ENCODE results near the gene DYRK4. TPM values are rescaled to one million over a fixed set of nuclear protein-coding genes. Genes with fewer than 3 reads are reported as not detected.

The DYRK4 gene
- polyA plus RNA-seq, 3 donors, result 17.4 to 26.9 (median 22.4) TPM

- H3K9ac ChIP-seq (ENCODE audit: insufficient read depth, low read length, poor library complexity, severe bottlenecking), result no peak overlapping the region
These were observed 47.1 kb downstream of the DYRK4 start for GRCh38 chr12:4609071-4609470.

DNA sequence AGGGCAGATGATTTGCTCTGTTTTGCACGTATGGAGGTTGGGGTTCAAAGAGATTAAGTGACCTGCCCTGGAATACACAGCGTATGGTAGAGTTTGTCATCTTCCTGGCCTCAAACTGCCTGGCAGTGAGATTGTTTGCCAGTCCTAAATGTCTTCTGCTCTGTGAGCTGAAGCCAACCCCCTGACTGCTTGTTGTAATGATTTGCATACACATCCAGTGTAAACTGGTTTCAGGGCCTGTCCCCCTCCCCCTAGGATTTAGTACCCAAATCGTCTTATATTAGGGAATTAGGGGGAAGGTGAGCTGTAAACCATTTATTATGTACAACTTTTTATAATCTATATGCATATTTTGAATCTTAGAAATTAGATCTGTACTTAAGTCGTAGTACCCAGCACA lies 48.5 kb downstream of the DYRK4 start:
- Histone ChIP-seq H2AFZ (ENCODE audit: insufficient read depth, low read depth, low read length, poor library complexity, severe bottlenecking) (no peak overlapping the region), H3K9me3 (replicated peaks in 1 of 2; ENCODE audit: control insufficient read depth in 1 of 2, insufficient read depth in 1 of 2, low read length in 2 of 2) (no peaks in the 10 kb centered on the region), H4K20me1 (ENCODE audit: insufficient read depth, low read length) (no peaks in the 10 kb centered on the region), H3K27ac (ENCODE audit: low read depth in 1 of 2, low read length in 2 of 2) (no peak overlapping the region), H3K9ac (ENCODE audit: insufficient read depth, low read length, poor library complexity, severe bottlenecking) (no peak overlapping the region), H3K79me2 (ENCODE audit: insufficient read depth, low read length) (peaks cover 10% of the 10 kb centered on the region), H3K36me3 (replicated peaks in 1 of 2; ENCODE audit: control insufficient read depth in 1 of 2, insufficient read depth in 2 of 2, low read length in 2 of 2) (peaks cover 39 to 66% of the 10 kb centered on the region in 2 donors), H3K27me3 (ENCODE audit: control insufficient read depth in 2 of 2, insufficient read depth in 2 of 2, low read length in 2 of 2) (no peaks in the 10 kb centered on the region), H3K4me1 (ENCODE audit: control insufficient read depth in 1 of 2, insufficient read depth in 2 of 2, low read length in 2 of 2) (peaks cover 2 to 4% of the 10 kb centered on the region in 2 donors), H3K4me2 (replicated peaks; ENCODE audit: extremely low read depth, low read length, poor library complexity, severe bottlenecking) (no peak overlapping the region), H3K4me3 (replicated peaks in 1 of 3; ENCODE audit: low read depth in 2 of 3, low read length in 3 of 3) (no peak overlapping the region)
- Mint-ChIP-seq H3K27me3 (ENCODE audit: low read depth in 3 of 3) (no peaks in the 10 kb centered on the region), H3K4me3 (no peak overlapping the region), H3K9me3 (no peaks in the 10 kb centered on the region), H3K36me3 (peaks cover 52 to 59% of the 10 kb centered on the region in 2 donors), H3K4me1 (peaks cover 4% of the 10 kb centered on the region), H3K27ac (peak overlapping the region in 1 of 7 donors; percentile 33)
- intact Hi-C loops (cut with micrococcal nuclease), result no loop called here
- no peak for DNase-seq
- TF ChIP-seq, protein P1, sequence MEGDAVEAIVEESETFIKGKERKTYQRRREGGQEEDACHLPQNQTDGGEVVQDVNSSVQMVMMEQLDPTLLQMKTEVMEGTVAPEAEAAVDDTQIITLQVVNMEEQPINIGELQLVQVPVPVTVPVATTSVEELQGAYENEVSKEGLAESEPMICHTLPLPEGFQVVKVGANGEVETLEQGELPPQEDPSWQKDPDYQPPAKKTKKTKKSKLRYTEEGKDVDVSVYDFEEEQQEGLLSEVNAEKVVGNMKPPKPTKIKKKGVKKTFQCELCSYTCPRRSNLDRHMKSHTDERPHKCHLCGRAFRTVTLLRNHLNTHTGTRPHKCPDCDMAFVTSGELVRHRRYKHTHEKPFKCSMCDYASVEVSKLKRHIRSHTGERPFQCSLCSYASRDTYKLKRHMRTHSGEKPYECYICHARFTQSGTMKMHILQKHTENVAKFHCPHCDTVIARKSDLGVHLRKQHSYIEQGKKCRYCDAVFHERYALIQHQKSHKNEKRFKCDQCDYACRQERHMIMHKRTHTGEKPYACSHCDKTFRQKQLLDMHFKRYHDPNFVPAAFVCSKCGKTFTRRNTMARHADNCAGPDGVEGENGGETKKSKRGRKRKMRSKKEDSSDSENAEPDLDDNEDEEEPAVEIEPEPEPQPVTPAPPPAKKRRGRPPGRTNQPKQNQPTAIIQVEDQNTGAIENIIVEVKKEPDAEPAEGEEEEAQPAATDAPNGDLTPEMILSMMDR (IDR thresholded peaks at IDR 0.05), result no peak
- WGBS (ENCODE audit: insufficient coverage), result 100% methylated on average over 1 of the region's 4 CpGs

More at GRCh38 chr12:4609071-4609470, 47.1 kb downstream of the DYRK4 start:
- H3K4me1 Mint-ChIP-seq, result peaks cover 9% of the 10 kb centered on the region
- no peak overlapping the region for H3K4me3 Mint-ChIP-seq
- H3K9me3 ChIP-seq (replicated peaks in 1 of 2; ENCODE audit: control insufficient read depth in 1 of 2, insufficient read depth in 1 of 2, low read length in 2 of 2), result no peaks in the 10 kb centered on the region
- H3K36me3 Mint-ChIP-seq, result peaks cover 39 to 48% of the 10 kb centered on the region in 2 donors
- no peaks in the 10 kb centered on the region for H3K9me3 Mint-ChIP-seq
- DNase-seq, result no peak
- H3K4me3 ChIP-seq (replicated peaks in 1 of 3; ENCODE audit: low read depth in 2 of 3, low read length in 3 of 3), result no peak overlapping the region
- H3K27ac Mint-ChIP-seq, result no peak overlapping the region
- H3K36me3 ChIP-seq (replicated peaks in 1 of 2; ENCODE audit: control insufficient read depth in 1 of 2, insufficient read depth in 2 of 2, low read length in 2 of 2), result peaks cover 35 to 52% of the 10 kb centered on the region in 2 donors
- H3K27me3 ChIP-seq (ENCODE audit: control insufficient read depth in 2 of 2, insufficient read depth in 2 of 2, low read length in 2 of 2), result no peaks in the 10 kb centered on the region
- H3K4me1 ChIP-seq (ENCODE audit: control insufficient read depth in 1 of 2, insufficient read depth in 2 of 2, low read length in 2 of 2), result peaks cover 2 to 8% of the 10 kb centered on the region in 2 donors
- H2AFZ ChIP-seq (ENCODE audit: insufficient read depth, low read depth, low read length, poor library complexity, severe bottlenecking), result no peak overlapping the region
- H3K27me3 Mint-ChIP-seq (ENCODE audit: low read depth in 3 of 3), result no peaks in the 10 kb centered on the region
- H3K79me2 ChIP-seq (ENCODE audit: insufficient read depth, low read length), result peaks cover 19% of the 10 kb centered on the region
- TF ChIP-seq, protein P1 (IDR thresholded peaks at IDR 0.05), result no peak
- WGBS (ENCODE audit: insufficient coverage), result 100% methylated on average over 5 of the region's 9 CpGs
- no peak overlapping the region for H3K4me2 ChIP-seq (replicated peaks; ENCODE audit: extremely low read depth, low read length, poor library complexity, severe bottlenecking)
- H4K20me1 ChIP-seq (ENCODE audit: insufficient read depth, low read length), result no peaks in the 10 kb centered on the region
- intact Hi-C loops (cut with micrococcal nuclease), result no loop called here
- H3K27ac ChIP-seq (ENCODE audit: low read depth in 1 of 2, low read length in 2 of 2), result no peak overlapping the region

Measured in CD14-positive monocyte (primary cell).